HG03135 (cell line): ENCODE data around the gene TRIM14.
"Not testable (repeated sequence)": the region's sequence is repeated elsewhere in the genome, so short reads cannot be mapped to it uniquely, and the experiment has no call there.

Experiments
- ATAC-seq: cut with Tn5 transposase; IDR thresholded peaks from one replicate; pipeline ENCODE4 v1.9.1; 2021; ENCODE audit warnings: mild to moderate bottlenecking, moderate library complexity; ENCODE audit not compliant: unreplicated experiment

The TRIM14 gene

DNA sequence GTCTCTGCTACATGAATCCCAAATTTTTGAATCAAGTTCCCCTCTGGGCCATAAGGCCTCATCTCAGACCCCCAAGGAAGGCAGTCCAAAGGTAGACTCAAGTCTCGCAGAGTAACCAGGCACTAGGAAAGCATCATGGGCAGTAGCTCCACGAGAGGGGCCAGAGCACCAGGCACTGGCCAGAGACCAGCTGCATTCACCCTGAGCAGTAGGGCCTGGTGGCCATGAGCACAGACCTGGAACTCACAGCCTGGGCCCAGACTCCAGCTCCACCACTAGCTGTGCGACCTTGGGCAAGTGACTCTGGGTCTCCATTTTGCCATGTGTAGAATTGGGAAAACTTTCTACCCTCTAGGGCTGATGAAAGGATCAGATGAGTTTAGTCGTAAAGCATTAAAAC is 34.0 kb downstream of the TRIM14 start:
- no peak for ATAC-seq

DNA sequence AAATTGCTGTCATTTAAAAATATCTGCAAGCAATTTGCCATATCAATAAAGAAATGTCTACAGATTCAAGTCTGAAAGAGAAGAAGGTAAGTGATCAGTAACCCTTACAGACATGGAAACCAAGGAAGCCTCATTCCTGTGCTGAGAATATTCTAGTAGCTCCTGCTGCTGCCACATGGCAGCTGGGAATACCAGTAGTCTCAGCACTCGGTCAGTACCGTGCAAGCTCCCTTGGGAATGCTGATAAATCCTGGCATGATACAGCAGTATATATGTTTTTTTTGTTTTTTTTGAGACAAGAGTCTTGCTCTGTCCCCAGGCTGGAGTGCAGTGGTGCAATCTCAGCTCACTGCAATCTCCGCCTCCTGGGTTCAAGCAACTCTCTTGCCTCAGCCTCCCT is 34.6 kb downstream of the TRIM14 start:
- ATAC-seq = no peak

DNA sequence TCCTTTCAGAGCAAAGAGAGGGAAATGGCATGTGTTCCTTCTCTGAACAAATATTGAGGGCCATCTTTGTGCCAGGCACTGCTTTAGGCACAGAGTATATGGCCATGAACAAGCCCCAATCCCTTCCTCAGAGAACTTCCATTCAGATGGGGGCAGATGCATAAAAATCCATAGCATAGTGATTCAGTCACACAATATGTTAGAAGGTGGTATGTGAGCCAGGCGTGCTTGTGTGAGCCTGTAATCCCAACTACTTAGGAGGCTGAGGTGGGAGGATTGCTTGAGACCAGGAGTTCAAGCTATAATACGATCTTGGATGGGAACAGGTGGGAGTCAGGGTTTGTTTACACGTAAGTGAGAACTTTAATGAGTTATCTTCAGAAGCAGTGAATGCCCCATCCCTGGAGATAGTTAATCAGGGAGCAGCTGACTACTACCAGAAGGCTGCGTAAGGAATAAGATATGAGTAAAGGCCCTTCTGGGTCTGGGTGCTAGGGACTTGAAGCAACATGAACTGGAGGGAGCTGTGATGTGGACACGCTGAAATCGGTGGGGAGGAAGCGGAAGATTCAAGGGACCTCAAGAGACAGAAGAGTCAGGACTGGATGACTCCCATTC is 35.3 kb downstream of the TRIM14 start:
- ATAC-seq = no peak

DNA sequence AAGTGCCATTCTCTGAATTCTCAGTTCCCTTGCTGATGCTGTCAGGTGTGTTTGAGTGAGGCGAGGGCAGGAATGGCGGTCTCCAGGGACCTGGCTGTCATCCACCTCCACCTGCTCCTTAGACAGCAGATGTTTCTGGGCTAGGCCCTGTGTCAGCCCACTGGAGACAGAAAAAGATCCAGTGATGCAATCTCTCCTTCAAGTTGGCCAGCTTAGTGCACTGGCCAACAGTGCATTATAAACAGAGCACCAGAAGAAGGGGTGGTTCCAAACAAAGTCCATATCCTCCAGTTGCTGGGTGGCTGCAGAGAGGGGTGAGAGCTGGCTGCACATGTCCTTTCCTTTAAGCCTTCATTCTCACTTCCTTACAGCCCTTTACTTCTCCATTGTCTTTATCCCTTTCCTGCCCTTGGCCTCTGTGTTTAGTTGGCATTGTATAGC is 35.9 kb downstream of the TRIM14 start:
- no peak for ATAC-seq

DNA sequence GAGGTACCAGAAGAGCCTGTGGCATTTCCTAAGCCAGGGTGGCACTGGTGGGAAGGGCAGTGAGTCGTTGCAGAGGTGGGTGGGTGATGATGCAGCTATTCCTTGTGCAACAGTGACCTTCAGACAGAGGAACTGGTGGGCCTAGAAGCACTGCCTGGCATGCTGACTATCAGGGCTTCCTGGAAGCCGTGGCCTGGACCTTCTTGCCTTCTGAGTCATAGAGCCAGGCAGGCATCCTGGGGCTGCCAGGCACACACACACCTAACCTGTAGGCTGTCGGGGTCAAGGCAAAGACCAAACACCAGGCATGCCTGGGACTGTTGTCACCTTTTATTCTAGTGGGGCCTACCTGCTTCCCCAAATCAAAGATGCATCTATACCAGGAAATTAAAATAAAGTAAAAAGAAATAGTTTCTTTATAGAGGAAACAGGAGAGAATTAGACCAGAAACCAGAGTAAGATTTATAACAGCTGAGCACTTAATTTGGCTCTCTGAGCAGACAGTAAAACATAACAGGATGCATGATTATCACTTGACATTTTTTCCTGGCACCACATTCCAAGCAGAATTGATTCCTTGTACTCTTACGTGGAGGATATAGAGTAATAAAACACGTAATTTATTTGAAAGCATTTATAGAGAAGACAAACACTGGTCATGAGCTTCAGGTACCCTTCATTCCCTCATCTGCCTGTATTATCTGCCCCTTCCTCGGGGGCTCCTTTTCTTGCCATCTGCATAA is 37.4 kb downstream of the TRIM14 start:
- ATAC-seq = no peak

DNA sequence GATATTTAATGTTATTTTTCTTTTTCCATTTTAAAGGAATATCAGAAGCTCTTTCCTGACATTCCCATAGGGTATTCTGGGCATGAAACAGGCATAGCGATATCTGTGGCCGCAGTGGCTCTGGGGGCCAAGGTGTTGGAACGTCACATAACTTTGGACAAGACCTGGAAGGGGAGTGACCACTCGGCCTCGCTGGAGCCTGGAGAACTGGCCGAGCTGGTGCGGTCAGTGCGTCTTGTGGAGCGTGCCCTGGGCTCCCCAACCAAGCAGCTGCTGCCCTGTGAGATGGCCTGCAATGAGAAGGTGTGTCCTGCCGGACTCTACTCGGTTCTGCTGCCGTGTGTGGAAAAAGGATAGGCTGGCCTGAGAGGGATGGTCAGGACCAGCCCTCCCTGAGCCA is 38.2 kb downstream of the TRIM14 start:
- no peak for ATAC-seq

DNA sequence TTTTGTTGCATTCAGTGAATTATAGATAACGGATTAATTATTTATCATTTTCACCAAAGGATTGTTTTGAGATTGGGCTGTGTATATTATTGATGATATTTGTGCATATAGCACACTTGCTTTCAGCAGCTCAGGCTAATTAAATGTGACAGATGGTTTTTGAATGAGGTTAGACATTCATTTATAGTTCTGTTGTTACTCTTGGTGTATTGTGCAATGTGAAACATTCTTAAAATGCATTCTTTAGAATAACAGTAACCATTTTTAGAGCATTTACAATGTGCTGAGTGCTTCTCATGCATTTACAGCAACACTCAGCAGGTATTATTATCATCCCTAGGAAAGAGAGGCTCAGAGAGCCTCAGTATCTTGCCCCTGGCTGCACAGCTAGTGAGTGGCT is 38.7 kb downstream of the TRIM14 start:
- ATAC-seq = no peak

DNA sequence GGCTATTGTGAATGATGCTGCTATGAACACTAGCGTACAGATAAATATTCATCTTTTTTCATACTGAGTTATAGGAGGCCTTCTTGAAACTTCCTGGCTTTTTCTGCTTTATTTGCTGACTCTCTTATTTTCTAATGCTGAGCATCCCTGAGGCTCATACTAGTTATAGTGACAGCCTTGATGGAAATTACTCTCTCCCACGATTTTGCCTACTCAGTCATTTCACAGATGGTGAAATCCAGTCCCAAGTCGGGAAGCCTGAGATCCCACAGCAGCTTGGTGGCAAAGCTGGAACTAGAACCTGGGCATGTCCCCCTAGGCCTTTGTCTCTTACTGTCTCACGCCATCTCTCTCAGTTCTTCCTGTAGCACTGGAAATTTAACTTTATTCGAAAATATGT is 40.1 kb downstream of the TRIM14 start:
- no peak for ATAC-seq

DNA sequence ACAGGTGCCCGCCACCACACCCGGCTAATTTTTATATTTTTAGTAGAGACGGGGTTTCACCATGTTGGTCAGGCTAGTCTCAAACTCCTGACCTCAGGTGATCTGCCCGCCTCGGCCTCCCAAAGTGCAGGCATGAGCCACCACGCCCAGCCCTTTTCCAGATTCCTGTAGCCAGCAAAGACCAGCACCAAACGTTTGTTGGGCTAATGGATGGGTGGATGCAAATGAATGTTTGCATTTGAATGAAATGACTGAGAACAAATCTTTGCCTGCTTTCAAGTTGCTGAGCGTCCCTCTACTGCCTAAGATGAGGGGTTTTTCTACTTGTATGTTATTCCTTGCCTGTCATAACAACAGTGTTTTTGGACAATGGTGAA is 42.5 kb downstream of the TRIM14 start:
- not testable (repeated sequence) for ATAC-seq

DNA sequence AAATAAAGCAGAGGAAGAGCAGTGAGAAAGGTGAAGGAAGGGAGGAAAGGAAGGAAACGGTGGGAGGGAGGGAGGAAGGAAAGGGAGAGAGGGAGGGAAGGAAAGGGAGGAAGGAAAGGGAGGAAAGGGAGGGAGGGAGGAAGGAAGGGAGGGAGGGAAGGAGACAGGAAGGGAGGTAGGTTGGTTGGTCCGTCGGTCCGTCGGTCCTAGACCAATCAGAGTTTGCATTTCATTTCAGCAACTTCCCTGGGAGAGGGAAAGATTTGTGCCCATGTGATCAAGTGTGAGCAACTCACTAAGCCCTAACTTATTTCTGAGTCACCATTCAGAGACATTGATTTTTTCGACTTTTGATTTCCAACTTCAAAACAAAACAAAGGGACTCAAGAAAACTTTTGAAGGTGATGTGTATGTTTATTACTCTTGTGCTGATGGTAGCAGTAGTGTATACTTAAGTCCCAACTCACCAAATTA is 43.7 kb downstream of the TRIM14 start:
- no peak for ATAC-seq

DNA sequence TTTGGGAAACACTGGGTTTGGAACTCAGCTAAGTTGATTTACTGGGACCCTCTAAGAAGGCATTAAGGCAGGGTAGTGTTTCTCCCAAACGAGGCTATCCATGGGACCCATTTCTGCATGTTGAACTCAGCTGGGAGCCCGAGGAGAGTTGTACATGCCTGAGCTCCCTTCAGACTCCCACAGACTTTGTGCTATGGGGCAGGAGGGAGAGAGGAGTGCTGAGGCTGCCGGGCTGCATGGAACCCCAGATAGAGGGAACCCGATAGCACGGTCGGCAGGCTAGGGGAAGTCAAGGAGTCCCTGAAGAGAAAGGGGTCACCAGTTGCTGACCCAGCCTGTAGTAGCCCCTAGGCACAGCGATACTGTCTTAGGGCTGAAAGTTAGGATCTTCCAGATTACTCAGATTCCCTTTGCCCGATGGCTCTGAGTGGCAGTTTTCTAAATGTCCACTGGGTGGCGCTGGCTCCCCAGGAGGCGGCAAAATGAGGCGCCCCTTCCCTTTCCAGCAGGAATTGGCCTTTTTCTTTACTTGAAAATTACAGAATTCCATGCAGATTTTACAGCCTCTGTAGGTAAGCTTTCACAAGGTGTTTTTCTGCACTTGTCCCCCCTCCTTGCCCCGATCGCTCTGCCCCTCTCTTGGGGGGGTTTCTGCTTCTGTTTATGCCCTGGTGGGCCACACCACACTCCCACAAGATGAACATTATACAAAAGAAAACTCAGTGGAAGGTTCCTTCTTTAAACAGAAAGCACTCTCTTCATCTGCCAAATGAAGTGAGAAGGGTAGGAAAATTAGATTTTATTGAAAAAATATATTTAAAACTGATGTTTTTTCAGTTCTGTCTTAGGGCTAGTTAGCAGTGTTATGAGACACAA is 44.7 kb downstream of the TRIM14 start:
- ATAC-seq = no peak

DNA sequence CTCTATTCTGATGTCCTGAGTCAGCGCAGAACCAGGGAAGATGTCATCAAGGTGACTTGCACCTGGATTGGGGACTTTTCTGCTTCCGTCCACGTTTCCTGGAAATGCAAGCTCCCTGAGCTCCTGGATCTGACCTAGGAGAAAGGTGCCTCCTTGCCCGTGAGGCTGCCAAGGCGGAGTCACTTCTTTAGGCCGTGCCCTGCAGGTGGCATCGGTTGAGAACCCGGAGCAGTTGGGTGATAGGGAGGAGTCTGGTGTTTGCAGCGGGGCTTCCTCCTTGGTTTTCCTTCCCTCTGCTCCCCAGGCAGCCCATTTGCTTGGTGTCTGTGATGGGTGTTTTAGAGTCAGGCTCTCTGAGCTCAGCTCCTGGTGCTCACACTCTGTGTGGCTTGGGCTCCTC is 47.3 kb downstream of the TRIM14 start:
- no peak for ATAC-seq

DNA sequence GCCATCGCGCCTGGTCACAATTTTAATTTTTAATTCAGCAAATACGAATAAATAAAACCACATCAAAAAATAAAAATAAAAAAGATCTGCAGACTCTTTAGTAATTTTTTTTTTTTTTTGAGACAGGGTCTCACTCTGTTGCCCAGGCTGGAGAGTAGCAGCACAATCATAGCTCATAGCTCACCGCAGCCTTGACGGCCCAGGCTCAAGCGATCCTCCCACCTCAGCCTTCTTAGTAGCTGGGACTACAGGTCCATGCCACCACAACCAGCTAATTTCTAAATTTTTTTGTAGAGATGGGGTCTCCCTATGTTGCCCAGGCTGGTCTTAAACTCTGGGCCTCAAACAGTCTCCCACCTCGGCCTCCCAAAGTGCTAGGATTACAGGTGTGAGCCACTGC is 48.3 kb downstream of the TRIM14 start:
- no peak for ATAC-seq

DNA sequence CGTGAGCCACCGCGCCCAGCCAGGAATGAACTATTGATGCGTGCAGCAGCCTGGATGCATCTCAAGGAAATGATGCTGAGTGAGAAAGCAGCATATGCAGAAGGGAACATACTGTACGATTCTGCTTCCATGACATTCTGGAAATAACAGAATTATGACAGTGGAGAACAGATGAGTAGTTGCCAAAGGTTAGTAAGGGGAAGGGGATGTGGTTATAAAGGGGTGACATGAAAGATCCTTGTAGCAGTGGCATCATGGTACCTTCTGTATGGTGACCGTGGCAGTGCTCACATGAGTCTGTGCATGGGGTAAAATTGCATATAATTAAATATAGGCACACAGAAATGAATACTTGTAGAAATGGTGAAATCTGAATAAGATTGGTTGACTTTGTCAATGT is 49.5 kb downstream of the TRIM14 start:
- ATAC-seq = no peak

DNA sequence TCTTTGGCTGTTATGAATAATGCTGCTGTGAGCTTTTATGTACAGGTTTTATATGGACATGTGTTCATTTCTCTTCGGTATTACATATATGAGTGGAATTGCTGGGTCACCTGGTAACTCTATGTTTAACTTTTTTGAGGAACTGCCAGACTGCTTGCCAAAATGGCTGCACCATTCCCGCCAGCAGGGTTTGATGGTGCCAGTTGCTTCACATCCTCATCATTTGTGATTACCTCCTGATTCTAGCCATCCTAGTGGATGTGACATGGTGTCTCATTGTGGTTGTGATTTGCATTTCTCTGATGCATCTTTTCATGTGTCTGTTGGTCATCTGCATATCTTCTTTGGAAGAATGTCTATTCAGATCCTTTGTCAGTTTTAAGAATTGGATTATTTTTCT is 51.8 kb downstream of the TRIM14 start:
- ATAC-seq = no peak

DNA sequence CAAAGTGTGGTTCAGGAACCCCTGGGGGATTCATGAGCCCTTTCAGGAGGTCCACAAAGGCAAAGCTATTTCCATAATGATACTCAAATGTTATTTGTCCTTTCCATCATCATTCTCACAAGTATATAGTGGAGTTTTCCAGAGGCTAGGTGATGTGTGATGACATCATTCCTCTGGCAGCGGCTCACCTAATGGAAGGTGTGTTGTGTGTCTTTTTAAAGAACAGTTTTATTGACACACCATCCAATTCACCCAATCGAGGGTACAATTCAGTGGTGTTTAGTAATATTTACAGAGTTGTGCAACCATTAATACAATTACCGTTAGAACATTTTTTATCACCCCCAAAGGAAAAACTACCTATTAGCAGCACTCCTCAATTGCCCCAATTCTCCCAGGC is 52.8 kb downstream of the TRIM14 start:
- no peak for ATAC-seq

DNA sequence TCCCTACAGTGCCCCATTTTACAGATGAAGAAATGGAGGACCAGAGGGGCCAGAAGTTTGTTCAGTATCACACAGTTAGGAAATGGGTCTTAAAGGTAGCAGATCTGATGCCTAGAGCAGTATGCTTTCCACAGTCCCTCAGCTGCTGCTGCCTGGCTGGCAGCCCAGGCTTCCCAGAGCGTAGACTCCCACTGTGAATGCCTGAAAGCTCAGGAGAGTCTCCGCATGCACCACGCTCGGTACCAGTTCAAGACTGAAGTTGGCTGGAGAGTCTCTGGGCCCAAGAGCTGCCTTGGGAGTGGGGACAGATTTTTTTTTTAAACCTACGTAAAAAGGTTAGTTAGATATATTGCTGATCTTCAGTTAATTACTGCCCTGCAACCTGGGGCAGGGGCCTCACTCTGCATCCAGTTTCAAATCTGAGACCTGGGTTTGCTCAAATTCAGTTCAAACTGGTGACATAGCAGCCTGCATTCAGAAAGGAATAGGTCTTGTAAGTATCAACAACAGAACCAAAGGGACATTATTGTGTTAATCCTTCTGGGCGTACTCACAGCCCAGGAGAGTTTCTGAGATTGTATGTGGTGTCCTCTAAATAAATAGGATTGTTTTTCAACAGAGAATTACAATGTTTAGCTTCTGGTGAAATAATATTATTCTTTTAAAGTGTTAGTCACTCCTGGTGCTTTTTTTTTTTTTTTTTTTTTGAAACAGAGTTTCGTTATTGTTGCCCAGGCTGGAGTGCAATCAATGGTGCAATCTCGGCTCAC is 54.2 kb downstream of the TRIM14 start:
- no peak for ATAC-seq

DNA sequence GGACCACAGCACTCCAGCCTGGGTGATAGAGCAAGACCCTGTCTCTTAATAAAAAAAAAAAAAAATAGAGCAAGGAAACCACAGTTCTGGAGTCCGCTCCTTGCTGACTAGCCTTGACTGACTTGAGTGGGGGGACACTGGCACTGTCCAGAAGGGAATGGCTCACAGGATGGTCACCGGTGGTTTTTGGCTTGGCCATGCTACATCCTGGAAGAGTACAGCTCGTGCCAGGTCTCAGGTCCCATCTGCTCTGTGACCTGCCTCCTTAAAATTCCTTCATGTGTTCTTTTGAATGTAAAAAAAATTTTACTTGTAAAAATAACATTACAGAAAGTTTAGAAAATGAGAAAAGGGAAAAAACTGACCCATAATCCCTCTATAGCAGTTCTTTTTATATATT is 56.9 kb downstream of the TRIM14 start:
- no peak for ATAC-seq

DNA sequence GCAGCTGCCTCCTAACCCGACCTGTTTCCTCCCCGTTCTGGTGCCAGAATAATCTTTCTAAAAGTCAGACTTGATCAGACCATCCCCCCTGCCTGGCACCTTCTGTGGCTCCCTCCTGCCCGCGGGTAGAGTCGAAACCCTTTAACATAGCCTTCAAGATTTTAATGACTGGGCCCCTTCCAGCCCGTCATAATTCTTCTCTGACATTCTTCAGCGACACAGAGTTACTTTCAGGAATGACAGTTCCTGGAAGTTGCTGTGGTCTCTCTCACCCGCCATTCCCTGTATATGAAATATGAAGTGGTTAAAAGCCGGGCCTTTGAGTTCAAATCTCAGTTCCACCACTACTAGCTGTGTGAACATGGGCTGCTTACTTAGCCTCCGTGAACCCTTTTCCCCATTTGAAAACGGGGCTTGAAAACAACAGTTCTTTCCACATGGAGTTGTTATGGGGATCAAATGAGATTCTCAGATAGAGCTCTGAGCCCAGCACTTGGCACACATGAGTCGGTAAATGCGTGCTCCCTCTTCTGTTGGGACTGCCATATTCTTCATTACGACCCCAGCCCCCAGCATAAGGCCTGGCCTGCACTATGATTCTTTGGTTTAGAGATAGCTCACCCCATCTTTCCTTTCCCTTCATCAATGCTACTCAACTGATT is 61.8 kb downstream of the TRIM14 start:
- no peak for ATAC-seq
